Mononuclear cell (primary cell): ENCODE measurements around the gene TBL3. TPM values are rescaled to one million over a fixed set of nuclear protein-coding genes. Genes with fewer than 3 reads are reported as not detected.

Experiments
- total RNA-seq: library from RNA; depleted of rRNA; stranded (reverse); fragments of >200 nt; gene quantifications from one replicate; pipeline ENCODE4 v1.2.3, GENCODE V29; 2012

TBL3 gene
- total RNA-seq, 1 donor: 6.4 TPM

Other genes starting within 250 kb of the TBL3 start
- gene NME3, start 200.5 kb upstream of the TBL3 start, total RNA-seq: 17.6 TPM
- 13.3 TPM for gene EME2, start 199.2 kb upstream of the TBL3 start, total RNA-seq
- 17.1 TPM for gene MRPS34, start 198.9 kb upstream of the TBL3 start, total RNA-seq
- 40.0 TPM for gene SPSB3, start 189.5 kb upstream of the TBL3 start, total RNA-seq
- gene NUBP2, start 189.1 kb upstream of the TBL3 start, total RNA-seq: 26.2 TPM
- gene IGFALS, start 178.3 kb upstream of the TBL3 start, total RNA-seq: 0.63 TPM
- gene HAGH, start 145.2 kb upstream of the TBL3 start, total RNA-seq: 14.3 TPM
- 7.0 TPM for gene FAHD1, start 144.8 kb upstream of the TBL3 start, total RNA-seq
- not detected for gene MEIOB, start 99.9 kb upstream of the TBL3 start, total RNA-seq
- not detected for gene HS3ST6, start 53.6 kb upstream of the TBL3 start, total RNA-seq
- 5.8 TPM for gene MSRB1, start 28.9 kb upstream of the TBL3 start, total RNA-seq
- gene RPL3L, start 17.4 kb upstream of the TBL3 start, total RNA-seq: not detected
- gene NDUFB10, start 12.5 kb upstream of the TBL3 start, total RNA-seq: 57.1 TPM
- 2,256 TPM for gene RPS2, start 7.2 kb upstream of the TBL3 start, total RNA-seq
- not detected for gene RNF151, start 5.2 kb upstream of the TBL3 start, total RNA-seq
- gene NOXO1, start 9.4 kb downstream of the TBL3 start, total RNA-seq: not detected
- gene GFER, start 12.1 kb downstream of the TBL3 start, total RNA-seq: 9.0 TPM
- gene SYNGR3, start 17.9 kb downstream of the TBL3 start, total RNA-seq: 2.9 TPM
- 18.6 TPM for gene ZNF598, start 37.8 kb downstream of the TBL3 start, total RNA-seq
- gene NPW, start 47.7 kb downstream of the TBL3 start, total RNA-seq: not detected
- 0.84 TPM for gene NHERF2, start 54.8 kb downstream of the TBL3 start, total RNA-seq
- 3.1 TPM for gene NTHL1, start 75.8 kb downstream of the TBL3 start, total RNA-seq
- 28.3 TPM for gene TSC2, start 75.9 kb downstream of the TBL3 start, total RNA-seq
- gene PKD1, start 163.8 kb downstream of the TBL3 start, total RNA-seq: 49.6 TPM
- gene RAB26, start 176.6 kb downstream of the TBL3 start, total RNA-seq: not detected
- 17.9 TPM for gene TRAF7, start 183.7 kb downstream of the TBL3 start, total RNA-seq
- not detected for gene CASKIN1, start 224.6 kb downstream of the TBL3 start, total RNA-seq
- 11.0 TPM for gene MLST8, start 233.4 kb downstream of the TBL3 start, total RNA-seq
- 0.84 TPM for gene BRICD5, start 238.8 kb downstream of the TBL3 start, total RNA-seq
- 9.8 TPM for gene PGP, start 242.8 kb downstream of the TBL3 start, total RNA-seq